ENCODE measurements around the gene TBL1XR1. TPM values are rescaled to one million over a fixed set of nuclear protein-coding genes. Genes with fewer than 3 reads are reported as not detected.

The TBL1XR1 gene
- total RNA-seq = 90.8 TPM
- long read RNA-seq, full-length matches to known transcripts = 11 of 33 reads
- long read RNA-seq, partial matches to known transcripts = 1 of 33 reads
- long read RNA-seq, other reads (novel, unspliced or antisense) = 21 of 33 reads

GRCh38 chr3:177197041-177197726, at the start of gene TBL1XR1:
TSS of gene TBL1XR1 (minus strand) at chr3:177197482. CDS start at chr3:177064977, 132,505 bp downstream.
- intact Hi-C loops (cut with DNase I) = loop anchor here (2.0 kb wide), 1 partner anchor 162 kb away; no protein-coding TSS in a partner anchor
- DNase-seq (peak; percentile 93), ATAC-seq (ENCODE audit: poor library complexity) (peak; percentile 88)

DNA sequence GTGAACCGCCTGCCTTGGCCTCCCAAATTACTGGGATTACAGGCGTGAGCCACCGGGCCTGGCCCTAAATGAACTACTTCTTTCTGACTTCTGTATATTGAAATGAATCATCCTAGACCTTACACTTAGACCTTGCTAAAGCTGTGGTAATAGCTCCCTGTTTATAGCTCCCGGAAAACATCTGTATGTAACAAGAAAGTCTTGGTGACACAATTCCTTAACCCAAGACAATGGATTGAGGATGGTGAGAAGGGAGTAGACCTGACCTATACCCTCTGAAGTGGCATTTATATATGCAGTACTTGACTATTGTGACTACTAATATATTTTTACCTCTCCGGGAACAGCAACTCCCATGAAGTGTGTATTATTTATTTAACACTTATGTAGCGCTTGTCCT, 48.0 kb upstream of the TBL1XR1 start:
- ATAC-seq (ENCODE audit: poor library complexity) (no peak), DNase-seq (no peak)
- intact Hi-C loops (cut with DNase I) = no loop called here

- no peak for ATAC-seq (ENCODE audit: poor library complexity)
- DNase-seq = no peak
- intact Hi-C loops (cut with DNase I) = no loop called here
These were observed 47.3 kb upstream of the TBL1XR1 start for GRCh38 chr3:177244606-177245005.

- ATAC-seq (ENCODE audit: poor library complexity) (no peak), DNase-seq (no peak)
- intact Hi-C loops (cut with DNase I) = no loop called here
These were observed 41.5 kb upstream of the TBL1XR1 start for GRCh38 chr3:177238686-177239216.

GRCh38 chr3:177237206-177237605, 39.9 kb upstream of the TBL1XR1 start:
- intact Hi-C loops (cut with DNase I) = no loop called here
- no peak for DNase-seq
- ATAC-seq (ENCODE audit: poor library complexity) = no peak

DNA sequence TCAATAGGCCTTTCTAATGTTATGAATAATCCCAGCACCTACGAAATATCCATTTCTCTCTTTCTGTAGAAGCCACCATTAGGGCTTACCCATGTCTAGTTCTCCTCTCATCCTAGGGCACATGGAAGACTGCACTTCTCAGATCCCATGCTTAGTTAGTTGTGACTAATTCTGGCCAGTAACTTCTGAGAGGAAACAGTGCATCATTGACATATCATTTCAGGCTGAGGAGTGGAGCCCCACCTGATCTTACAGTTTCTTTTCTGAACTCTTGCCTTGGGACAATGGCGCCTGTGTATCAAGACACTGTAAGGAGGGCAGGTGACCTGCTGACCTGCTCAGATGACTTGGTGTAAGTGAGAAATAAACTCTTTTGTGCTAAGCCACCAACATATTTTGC, 39.4 kb upstream of the TBL1XR1 start:
- no peak for DNase-seq
- ATAC-seq (ENCODE audit: poor library complexity) = no peak
- intact Hi-C loops (cut with DNase I) = no loop called here

- DNase-seq (no peak), ATAC-seq (ENCODE audit: poor library complexity) (no peak)
- intact Hi-C loops (cut with DNase I) = no loop called here
These were observed 36.8 kb upstream of the TBL1XR1 start for GRCh38 chr3:177234121-177234520.

DNA sequence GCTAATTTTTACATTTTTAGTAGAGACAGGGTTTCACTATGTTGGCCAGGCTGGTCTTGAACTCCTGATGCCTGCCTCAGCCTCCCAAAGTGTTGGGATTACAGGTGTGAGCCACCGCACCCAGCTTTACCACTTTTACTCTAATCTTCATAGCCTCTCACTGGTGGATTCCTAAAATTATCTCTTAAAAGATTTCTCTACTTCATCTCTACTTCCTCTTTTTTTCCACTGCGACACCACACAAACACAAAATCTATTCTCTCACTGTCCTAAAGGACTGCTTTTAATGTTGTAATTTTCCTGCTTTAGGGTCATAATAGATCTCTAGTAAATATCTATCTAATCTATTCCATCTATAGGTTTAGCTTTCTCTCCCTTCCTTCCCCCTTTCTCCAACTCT, 34.0 kb upstream of the TBL1XR1 start:
- DNase-seq (no peak), ATAC-seq (ENCODE audit: poor library complexity) (no peak)
- intact Hi-C loops (cut with DNase I) = no loop called here

DNA sequence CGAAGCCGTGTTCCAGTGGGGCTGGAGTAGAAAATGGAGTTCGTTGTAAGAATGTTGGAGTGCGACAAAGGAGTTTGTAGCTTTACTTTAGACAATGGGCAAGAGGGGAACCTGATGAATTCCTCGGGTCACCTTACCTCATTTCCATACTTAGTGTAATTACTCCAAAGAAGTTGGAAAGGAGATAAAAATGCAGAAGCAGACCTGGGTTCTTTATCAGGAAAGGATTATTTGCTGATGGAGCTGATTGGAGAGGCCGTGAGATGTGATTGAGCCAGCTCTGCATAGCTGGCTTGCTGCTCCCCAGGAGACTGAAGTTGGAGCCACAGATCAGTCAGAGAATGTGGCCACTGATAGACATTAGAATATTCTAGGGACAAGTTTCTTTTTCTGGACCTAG, 33.4 kb upstream of the TBL1XR1 start:
- no peak for DNase-seq
- no peak for ATAC-seq (ENCODE audit: poor library complexity)

GRCh38 chr3:177229791-177230190, 32.5 kb upstream of the TBL1XR1 start:
- intact Hi-C loops (cut with DNase I) = no loop called here
- no peak for ATAC-seq (ENCODE audit: poor library complexity)

More for the DNA sequence above, 33.4 kb upstream of the TBL1XR1 start:
- intact Hi-C loops (cut with DNase I) = no loop called here

DNA sequence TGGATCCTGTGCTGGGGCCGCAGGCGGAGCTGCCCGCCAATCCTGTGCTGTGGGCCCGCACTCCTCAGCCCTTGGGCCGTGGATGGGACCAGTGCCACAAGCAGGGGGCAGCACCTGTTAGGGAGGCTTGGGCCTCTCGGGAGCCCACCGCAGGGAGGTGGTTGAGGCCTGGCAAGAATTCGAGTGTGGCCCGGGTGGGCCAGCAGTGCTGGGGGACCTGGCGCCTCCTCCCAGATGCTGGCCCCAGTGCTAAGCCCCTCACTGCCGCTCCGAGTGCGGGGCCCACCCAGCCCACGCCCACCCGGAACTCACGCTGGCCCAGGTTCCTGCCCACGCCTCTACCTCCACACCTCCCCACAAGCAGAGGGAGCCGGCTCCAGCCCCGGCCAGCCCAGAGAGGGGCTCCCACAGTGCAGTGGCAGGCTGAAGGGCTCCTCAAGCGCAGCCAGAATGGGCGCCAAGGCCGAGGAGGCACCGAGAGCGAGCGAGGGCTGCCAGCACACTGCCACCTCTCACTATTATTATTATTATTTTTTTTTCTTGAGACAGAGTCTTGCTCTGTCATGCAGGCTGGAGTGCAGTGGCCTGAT, 31.4 kb upstream of the TBL1XR1 start:
- intact Hi-C loops (cut with DNase I) = no loop called here
- ATAC-seq (ENCODE audit: poor library complexity) (no peak), DNase-seq (no peak)

More at GRCh38 chr3:177229791-177230190, 32.5 kb upstream of the TBL1XR1 start:
- no peak for DNase-seq

DNA sequence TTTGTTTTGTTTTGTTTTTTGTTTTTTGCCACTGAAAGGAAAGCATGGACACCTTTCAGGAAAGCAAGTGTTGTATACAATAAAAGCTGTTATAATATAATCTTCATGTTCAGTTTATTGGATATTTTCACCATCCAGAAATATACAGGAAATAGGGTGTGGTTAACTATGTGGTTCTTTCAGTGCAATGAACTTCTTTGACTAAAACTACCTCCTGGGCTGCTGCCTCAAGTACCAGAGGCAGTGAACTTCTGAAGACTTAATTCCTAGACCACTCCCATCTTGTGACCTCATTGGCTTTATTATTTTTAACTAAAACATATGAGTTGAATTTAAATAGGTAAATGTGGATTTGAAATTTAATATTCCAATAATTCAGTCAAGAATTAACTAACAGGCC, 27.1 kb upstream of the TBL1XR1 start:
- intact Hi-C loops (cut with DNase I) = no loop called here
- ATAC-seq (ENCODE audit: poor library complexity) (no peak), DNase-seq (no peak)

- no peak for ATAC-seq (ENCODE audit: poor library complexity)
- intact Hi-C loops (cut with DNase I) = no loop called here
- DNase-seq = no peak
These were observed 24.5 kb upstream of the TBL1XR1 start for GRCh38 chr3:177221744-177222143.

DNA sequence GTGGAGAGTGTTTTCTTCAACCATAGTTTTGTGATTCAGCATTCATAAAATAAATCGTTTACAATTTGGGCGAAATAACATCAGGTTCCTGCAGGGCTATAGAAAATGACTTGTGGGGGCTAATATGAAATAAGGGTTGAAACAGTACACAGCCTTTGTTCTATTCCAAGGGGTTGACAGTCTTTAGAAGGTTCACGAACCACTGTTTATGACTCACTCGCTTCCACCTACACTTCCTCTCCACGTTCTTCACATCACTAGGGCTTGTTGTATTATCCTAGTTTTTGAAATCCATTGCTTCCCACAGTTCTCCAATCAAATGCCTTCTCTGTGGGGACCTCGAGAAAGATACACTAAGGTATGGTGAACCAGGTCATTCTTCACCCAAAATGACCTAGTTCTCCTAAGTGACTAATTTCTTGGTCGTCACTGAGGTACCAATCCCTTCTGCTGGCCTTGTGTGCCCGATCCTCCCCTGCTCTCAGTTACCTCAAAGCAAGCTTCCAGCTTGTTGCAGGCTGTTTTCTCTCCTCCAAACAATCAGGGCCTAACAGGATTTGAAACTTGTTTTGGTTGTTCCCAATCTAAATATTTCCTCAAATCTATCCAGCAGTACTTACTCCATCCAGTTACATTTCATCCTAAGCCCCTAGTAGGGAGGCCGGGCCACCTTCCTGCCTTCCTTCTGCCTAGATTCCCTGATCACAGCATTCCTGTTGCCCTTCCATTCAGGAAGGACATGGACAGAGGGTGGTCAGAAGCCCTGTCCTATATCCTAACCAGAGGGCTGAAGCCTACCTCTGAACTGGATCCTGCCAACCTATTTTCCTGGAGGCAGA, 23.1 kb upstream of the TBL1XR1 start:
- intact Hi-C loops (cut with DNase I) = no loop called here
- ATAC-seq (ENCODE audit: poor library complexity) = no peak
- DNase-seq = no peak

GRCh38 chr3:177213801-177214535, 16.7 kb upstream of the TBL1XR1 start:
- no peak for ATAC-seq (ENCODE audit: poor library complexity)
- intact Hi-C loops (cut with DNase I) = no loop called here
- DNase-seq = no peak

DNA sequence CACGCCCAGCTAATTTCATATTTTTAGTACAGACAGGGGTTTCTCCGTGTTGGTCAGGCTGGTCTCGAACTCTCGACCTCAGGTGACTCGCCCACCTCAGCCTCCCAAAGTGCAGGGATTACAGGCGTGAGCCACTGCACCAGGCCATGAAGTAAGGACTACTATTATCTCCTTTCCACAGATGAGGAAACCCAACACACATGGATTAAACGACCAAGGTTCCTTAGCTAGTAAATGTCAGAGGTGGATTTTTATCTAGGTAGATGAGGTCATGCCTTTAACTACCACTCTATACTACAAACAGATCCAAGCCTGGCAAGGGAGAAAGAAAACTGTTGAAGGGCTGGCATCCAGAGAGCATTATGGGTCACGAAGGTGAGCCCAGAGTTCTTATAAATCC, 15.5 kb upstream of the TBL1XR1 start:
- ATAC-seq (ENCODE audit: poor library complexity) (no peak), DNase-seq (no peak)
- intact Hi-C loops (cut with DNase I) = no loop called here

DNA sequence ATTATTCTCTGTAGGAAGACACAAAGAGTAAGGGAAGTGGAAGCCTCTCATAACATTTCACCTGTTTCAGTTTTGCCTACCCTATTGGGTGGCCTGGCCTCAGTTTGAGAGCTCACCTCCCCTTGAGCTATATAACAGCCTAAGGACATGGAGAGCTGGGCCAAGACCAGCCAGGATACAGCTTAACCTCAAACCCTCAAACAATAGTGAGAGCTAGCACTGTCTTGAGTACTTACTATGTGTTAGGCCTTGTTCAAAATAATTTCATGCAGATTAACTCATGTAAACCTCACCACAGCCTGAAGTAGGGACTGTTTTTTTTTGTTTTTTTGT, 15.0 kb upstream of the TBL1XR1 start:
- no peak for ATAC-seq (ENCODE audit: poor library complexity)
- intact Hi-C loops (cut with DNase I) = no loop called here
- DNase-seq = no peak

- peak; percentile 39 for ATAC-seq (ENCODE audit: poor library complexity)
- no peak for DNase-seq
- intact Hi-C loops (cut with DNase I) = no loop called here
These were observed 14.4 kb upstream of the TBL1XR1 start for GRCh38 chr3:177211503-177212277.
